HL-60 (cell line): ENCODE results near the gene TYROBP.

Experiments used
- POLR2AphosphoS5 ChIP-seq: IDR thresholded peaks from 2 replicates; pipeline ENCODE4 v1.6.1; 2012; ENCODE audit warnings: low read depth
- TF ChIP-seq, protein P1 (sequence below): IDR thresholded peaks from one replicate; pipeline ENCODE4 v1.5.1; 2011; ENCODE audit warnings: low read length, control low read depth, inconsistent platforms; ENCODE audit not compliant: insufficient read depth
- TF ChIP-seq, protein P2 (sequence below): IDR thresholded peaks from 2 replicates; pipeline ENCODE4 v1.6.1; 2012; ENCODE audit warnings: low read depth; ENCODE audit not compliant: insufficient replicate concordance

GRCh38 chr19:35895911-35896642 is 12.0 kb downstream of the TYROBP start:
- TF ChIP-seq, protein P1, sequence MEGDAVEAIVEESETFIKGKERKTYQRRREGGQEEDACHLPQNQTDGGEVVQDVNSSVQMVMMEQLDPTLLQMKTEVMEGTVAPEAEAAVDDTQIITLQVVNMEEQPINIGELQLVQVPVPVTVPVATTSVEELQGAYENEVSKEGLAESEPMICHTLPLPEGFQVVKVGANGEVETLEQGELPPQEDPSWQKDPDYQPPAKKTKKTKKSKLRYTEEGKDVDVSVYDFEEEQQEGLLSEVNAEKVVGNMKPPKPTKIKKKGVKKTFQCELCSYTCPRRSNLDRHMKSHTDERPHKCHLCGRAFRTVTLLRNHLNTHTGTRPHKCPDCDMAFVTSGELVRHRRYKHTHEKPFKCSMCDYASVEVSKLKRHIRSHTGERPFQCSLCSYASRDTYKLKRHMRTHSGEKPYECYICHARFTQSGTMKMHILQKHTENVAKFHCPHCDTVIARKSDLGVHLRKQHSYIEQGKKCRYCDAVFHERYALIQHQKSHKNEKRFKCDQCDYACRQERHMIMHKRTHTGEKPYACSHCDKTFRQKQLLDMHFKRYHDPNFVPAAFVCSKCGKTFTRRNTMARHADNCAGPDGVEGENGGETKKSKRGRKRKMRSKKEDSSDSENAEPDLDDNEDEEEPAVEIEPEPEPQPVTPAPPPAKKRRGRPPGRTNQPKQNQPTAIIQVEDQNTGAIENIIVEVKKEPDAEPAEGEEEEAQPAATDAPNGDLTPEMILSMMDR, result no peak
- no peak for TF ChIP-seq POLR2AphosphoS5
- TF ChIP-seq, protein P2, sequence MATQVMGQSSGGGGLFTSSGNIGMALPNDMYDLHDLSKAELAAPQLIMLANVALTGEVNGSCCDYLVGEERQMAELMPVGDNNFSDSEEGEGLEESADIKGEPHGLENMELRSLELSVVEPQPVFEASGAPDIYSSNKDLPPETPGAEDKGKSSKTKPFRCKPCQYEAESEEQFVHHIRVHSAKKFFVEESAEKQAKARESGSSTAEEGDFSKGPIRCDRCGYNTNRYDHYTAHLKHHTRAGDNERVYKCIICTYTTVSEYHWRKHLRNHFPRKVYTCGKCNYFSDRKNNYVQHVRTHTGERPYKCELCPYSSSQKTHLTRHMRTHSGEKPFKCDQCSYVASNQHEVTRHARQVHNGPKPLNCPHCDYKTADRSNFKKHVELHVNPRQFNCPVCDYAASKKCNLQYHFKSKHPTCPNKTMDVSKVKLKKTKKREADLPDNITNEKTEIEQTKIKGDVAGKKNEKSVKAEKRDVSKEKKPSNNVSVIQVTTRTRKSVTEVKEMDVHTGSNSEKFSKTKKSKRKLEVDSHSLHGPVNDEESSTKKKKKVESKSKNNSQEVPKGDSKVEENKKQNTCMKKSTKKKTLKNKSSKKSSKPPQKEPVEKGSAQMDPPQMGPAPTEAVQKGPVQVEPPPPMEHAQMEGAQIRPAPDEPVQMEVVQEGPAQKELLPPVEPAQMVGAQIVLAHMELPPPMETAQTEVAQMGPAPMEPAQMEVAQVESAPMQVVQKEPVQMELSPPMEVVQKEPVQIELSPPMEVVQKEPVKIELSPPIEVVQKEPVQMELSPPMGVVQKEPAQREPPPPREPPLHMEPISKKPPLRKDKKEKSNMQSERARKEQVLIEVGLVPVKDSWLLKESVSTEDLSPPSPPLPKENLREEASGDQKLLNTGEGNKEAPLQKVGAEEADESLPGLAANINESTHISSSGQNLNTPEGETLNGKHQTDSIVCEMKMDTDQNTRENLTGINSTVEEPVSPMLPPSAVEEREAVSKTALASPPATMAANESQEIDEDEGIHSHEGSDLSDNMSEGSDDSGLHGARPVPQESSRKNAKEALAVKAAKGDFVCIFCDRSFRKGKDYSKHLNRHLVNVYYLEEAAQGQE, result no peak
